H1 (cell line): Measurements from ENCODE around the gene HOXA11. TPM values are rescaled to one million over a fixed set of nuclear protein-coding genes. Genes with fewer than 3 reads are reported as not detected.

Experiments
- CBX5 ChIP-seq: fragments of 300-800, 300-1000 bp; sonication (generic); IDR thresholded peaks from 2 replicates; pipeline ENCODE4 v1.7.1; 2016; ENCODE audit warnings: antibody characterized with exemption, low read length, low read depth
- CEBPB ChIP-seq: IDR thresholded peaks from 2 replicates; pipeline ENCODE4 v1.6.1; 2012; ENCODE audit warnings: low read depth, low read length
- GABPA ChIP-seq: IDR thresholded peaks from 2 replicates; pipeline ENCODE4 v1.6.1; 2011; ENCODE audit warnings: mild to moderate bottlenecking, low read length, moderate library complexity, borderline replicate concordance; ENCODE audit not compliant: insufficient read depth
- PHF8 ChIP-seq: fragments of 200-600 bp; sonication (generic); conservative IDR thresholded peaks from 2 replicates; pipeline ENCODE4 v1.7.1; 2012; ENCODE audit warnings: low read depth, mild to moderate bottlenecking, inconsistent platforms, low read length, moderate library complexity
- SIX5 ChIP-seq: IDR thresholded peaks from 2 replicates; pipeline ENCODE4 v1.6.1; 2011; ENCODE audit warnings: mild to moderate bottlenecking, low read depth, low read length
- SP2 ChIP-seq: IDR thresholded peaks from 2 replicates; pipeline ENCODE4 v1.6.1; 2012; ENCODE audit warnings: mild to moderate bottlenecking, low read length, inconsistent platforms
- SP4 ChIP-seq: IDR thresholded peaks from 2 replicates; pipeline ENCODE4 v1.6.1; 2012; ENCODE audit warnings: low read length, inconsistent platforms
- SUZ12 ChIP-seq: fragments of 200-600 bp; sonication (generic); IDR thresholded peaks from 2 replicates; pipeline ENCODE4 v1.6.1; 2012; ENCODE audit warnings: mild to moderate bottlenecking, inconsistent platforms, low read length, moderate library complexity, mixed read lengths
- TBP ChIP-seq: IDR thresholded peaks from 2 replicates; pipeline ENCODE4 v1.6.1; 2011; ENCODE audit warnings: low read depth, low read length, improper control_type of control experiment
- polyA plus RNA-seq, 7 experiments: library from polyadenylated mRNA; depleted of rRNA in 3 of 7; stranded (reverse) in 5 of 7; unstranded in 2 of 7; fragments of >200 nt in 5 of 7; fragments of 200-250 nt in 2 of 7; gene quantifications; 1 replicate in 5 of 7; 2 replicates in 1 of 7; 4 replicates in 1 of 7; pipeline versions ENCODE4 v1.2.1 to v1.2.3, GENCODE V29; 2011 to 2013; ENCODE audit warnings: missing spikeins in 2 of 7, mixed read lengths in 2 of 7
- total RNA-seq: library from RNA; stranded (reverse); fragmentation: NEBNext Ultra II Directional; extraction: Animal tissue kit (Norgen Biotek cat#: 25700); gene quantifications from 2 replicates; pipeline ENCODE4 v1.2.1, GENCODE V29; 2021
- TF ChIP-seq, protein P1 (sequence below): IDR thresholded peaks from 2 replicates; pipeline ENCODE4 v1.6.1; 2012; ENCODE audit warnings: low read length, inconsistent platforms

The HOXA11 gene
- total and polyA plus RNA-seq, 2 of the 8 experiments (the other 6 are each of a cell fraction or from before 2014, with no cell fraction given): not detected

DNA sequence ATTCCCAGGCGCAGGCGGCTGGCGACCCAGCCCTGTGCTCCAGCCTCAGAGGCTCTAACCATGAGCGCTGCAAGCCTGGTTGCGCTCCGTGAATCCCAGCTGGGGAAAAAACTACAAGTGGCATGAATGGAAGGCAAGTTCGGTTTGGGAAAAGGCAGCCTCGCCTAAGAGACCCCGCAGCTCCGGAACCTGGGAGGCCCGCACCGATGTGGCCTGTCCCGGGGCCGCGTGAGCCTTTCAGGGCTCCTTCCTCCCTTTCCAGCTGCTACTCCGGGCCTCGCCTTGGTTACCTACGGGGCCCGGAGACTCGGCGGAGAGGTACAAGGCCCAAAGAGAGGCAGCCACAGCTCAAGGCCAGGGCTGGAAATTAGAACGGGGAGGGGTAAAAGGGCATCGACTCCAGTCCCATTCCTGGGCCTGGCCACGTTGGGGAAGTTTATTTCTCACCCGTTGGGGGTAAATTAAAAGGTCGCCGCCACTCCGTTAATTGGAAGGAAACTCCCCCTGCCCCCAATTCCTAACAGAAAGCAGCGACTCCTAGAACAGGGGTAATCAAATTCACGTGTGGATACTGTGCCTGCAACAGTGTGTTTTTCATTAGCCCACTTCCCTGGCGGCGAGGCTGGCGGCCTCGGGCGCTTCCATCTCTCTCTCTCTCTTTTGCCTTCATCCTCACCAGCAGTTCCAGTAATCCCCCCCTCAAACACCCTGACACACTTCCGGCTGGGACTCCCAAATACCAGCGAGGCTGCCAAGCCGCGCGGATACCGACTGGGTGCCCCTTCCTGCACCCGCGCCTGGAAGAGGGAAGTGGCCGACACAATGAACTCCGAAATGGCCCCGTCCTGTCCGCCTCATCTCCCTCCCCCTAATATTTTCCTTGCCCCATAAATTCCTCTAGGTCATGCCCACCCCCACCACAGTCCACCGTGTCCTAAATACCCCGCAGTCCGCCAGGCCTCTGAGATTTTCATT, 18.2 kb downstream of the HOXA11 start (continued):
- TF ChIP-seq, protein P1, sequence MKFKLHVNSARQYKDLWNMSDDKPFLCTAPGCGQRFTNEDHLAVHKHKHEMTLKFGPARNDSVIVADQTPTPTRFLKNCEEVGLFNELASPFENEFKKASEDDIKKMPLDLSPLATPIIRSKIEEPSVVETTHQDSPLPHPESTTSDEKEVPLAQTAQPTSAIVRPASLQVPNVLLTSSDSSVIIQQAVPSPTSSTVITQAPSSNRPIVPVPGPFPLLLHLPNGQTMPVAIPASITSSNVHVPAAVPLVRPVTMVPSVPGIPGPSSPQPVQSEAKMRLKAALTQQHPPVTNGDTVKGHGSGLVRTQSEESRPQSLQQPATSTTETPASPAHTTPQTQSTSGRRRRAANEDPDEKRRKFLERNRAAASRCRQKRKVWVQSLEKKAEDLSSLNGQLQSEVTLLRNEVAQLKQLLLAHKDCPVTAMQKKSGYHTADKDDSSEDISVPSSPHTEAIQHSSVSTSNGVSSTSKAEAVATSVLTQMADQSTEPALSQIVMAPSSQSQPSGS: no peak
- TF ChIP-seq SP2 (no peak), CBX5 (no peak), PHF8 (no peak), GABPA (no peak), SUZ12 (peak; percentile 98), TBP (no peak), SP4 (no peak), SIX5 (no peak), CEBPB (no peak)
